HFFc6 (cell line): ENCODE measurements around the gene PIK3C2G. TPM values are rescaled to one million over a fixed set of nuclear protein-coding genes. Genes with fewer than 3 reads are reported as not detected.

Source experiments
- DNase-seq: peaks from one replicate; pipeline ENCODE4 v3.0.0-alpha.2; 2018
- H3K27ac Mint-ChIP-seq: 2 replicates; pipeline ENCODE4 v1.8.0; 2020; ENCODE audit warnings: mild to moderate bottlenecking, mixed read lengths
- H3K27me3 Mint-ChIP-seq: 2 replicates; pipeline ENCODE4 v1.8.0; 2021; ENCODE audit warnings: mild to moderate bottlenecking, moderate library complexity, mixed read lengths; ENCODE audit not compliant: insufficient read depth
- H3K36me3 Mint-ChIP-seq: 2 replicates; pipeline ENCODE4 v1.8.0; 2021; ENCODE audit warnings: low read depth, mixed read lengths
- H3K4me1 Mint-ChIP-seq: 2 replicates; pipeline ENCODE4 v1.8.0; 2020; ENCODE audit warnings: low read depth, mixed read lengths
- H3K4me3 Mint-ChIP-seq: 2 replicates; pipeline ENCODE4 v1.8.0; 2020; ENCODE audit warnings: mild to moderate bottlenecking, moderate library complexity, mixed read lengths
- H3K9me3 Mint-ChIP-seq: 2 replicates; pipeline ENCODE4 v1.8.0; 2020; ENCODE audit warnings: mild to moderate bottlenecking, mixed read lengths
- total RNA-seq, 6 experiments: library from RNA; stranded (reverse); fragmentation: NEBNext Ultra II Directional; extraction: Animal tissue kit (Norgen Biotek cat#: 25700); gene quantifications; 2 replicates in 1 of 6; 3 replicates in 5 of 6; pipeline ENCODE4 v1.2.3, GENCODE V29; 2021
- TF ChIP-seq, protein P1 (sequence below): fragments of 200-600 bp; sonication (generic); IDR thresholded peaks from 2 replicates; pipeline ENCODE4 v1.5.0; 2021; ENCODE audit warnings: antibody characterized with exemption, mild to moderate bottlenecking

PIK3C2G gene
- total RNA-seq, 6 experiments from 2014 or later, result not detected

DNA sequence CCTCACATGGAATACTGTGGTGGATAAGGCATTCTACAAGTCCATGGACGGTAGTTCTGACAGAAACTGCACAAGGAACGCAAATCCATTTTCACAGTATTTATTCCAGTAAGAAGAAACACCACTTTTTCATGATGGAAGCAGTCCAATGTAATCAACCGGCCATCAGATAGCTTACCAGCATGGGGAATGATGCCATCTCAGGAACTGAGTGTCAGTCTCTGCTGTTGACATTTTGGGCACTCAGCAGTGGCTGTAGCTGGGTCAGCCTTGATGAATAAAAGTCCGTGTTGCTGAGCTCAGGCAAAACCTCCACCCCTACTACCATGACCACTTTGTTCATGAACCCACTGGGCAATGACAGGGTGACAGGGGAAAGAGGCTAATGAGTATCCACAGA is 373.1 kb downstream of the PIK3C2G start:
- Mint-ChIP-seq H3K4me1 (peaks cover 9% of the 10 kb centered on the region; the same call in 1 of the 2 replicates), H3K4me3 (no peak overlapping the region), H3K27me3 (peaks cover 2% of the 10 kb centered on the region; the same call in 1 of the 2 replicates), H3K27ac (no peak overlapping the region), H3K36me3 (no peaks in the 10 kb centered on the region), H3K9me3 (no peaks in the 10 kb centered on the region)
- TF ChIP-seq, protein P1, sequence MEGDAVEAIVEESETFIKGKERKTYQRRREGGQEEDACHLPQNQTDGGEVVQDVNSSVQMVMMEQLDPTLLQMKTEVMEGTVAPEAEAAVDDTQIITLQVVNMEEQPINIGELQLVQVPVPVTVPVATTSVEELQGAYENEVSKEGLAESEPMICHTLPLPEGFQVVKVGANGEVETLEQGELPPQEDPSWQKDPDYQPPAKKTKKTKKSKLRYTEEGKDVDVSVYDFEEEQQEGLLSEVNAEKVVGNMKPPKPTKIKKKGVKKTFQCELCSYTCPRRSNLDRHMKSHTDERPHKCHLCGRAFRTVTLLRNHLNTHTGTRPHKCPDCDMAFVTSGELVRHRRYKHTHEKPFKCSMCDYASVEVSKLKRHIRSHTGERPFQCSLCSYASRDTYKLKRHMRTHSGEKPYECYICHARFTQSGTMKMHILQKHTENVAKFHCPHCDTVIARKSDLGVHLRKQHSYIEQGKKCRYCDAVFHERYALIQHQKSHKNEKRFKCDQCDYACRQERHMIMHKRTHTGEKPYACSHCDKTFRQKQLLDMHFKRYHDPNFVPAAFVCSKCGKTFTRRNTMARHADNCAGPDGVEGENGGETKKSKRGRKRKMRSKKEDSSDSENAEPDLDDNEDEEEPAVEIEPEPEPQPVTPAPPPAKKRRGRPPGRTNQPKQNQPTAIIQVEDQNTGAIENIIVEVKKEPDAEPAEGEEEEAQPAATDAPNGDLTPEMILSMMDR, result no peak
- DNase-seq, result no peak

DNA sequence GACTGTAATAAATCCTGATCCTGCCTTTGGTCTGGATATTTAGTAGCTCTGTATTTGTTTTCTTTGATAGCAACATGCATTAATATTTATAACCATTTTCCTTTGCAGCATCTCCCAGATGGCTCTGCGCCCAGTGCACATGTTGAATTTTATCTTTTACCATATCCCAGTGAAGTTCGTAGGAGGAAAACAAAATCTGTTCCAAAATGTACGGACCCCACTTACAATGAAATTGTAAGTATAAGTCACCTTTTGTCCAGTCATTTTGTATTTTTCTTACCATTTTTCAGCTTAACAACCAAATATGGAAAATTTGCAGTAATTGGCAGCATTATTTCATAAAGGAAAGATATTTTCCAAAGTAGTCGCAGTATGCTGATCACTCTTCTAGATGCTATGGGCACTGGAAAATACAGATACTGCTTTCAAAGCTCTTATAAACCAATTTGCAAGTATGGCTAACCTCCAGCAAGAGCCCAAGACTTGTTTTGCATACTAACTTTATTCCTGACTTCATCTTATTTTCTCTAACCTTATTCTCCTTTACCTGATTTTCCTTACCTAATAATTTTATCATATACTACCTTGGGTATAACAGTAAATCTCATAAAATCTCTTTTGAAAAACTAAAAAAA is 379.1 kb downstream of the PIK3C2G start:
- TF ChIP-seq, protein P1, result no peak
- Mint-ChIP-seq H3K4me1 (peaks cover 8% of the 10 kb centered on the region), H3K27me3 (no peaks in the 10 kb centered on the region), H3K36me3 (no peaks in the 10 kb centered on the region), H3K9me3 (no peaks in the 10 kb centered on the region), H3K27ac (no peak overlapping the region), H3K4me3 (no peak overlapping the region)
- no peak for DNase-seq

DNA sequence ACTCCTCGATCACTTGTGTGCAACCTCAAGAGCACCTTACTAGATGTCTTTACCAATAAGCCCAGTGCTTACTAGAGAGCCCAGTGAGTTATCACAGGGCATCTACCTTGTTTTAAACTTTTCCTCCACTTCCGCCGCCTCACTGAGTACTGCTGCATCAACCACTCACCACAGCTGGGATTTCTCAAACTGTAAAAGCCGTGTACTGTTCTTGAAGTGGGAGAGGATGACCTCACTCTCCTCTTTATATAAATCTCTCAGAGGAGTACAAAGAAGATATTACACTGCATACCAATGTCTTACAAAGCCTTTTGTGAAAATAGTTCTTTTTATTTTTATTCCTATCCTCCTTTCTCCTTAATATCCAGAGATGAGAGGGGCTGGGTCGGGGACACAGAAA is 382.4 kb downstream of the PIK3C2G start:
- no peaks in the 10 kb centered on the region for H3K9me3 Mint-ChIP-seq
- H3K4me1 Mint-ChIP-seq, result peaks cover 8% of the 10 kb centered on the region
- no peaks in the 10 kb centered on the region for H3K27me3 Mint-ChIP-seq
- TF ChIP-seq, protein P1, result no peak
- no peaks in the 10 kb centered on the region for H3K36me3 Mint-ChIP-seq
- no peak overlapping the region for H3K27ac Mint-ChIP-seq
- no peak for DNase-seq
- H3K4me3 Mint-ChIP-seq, result no peak overlapping the region

DNA sequence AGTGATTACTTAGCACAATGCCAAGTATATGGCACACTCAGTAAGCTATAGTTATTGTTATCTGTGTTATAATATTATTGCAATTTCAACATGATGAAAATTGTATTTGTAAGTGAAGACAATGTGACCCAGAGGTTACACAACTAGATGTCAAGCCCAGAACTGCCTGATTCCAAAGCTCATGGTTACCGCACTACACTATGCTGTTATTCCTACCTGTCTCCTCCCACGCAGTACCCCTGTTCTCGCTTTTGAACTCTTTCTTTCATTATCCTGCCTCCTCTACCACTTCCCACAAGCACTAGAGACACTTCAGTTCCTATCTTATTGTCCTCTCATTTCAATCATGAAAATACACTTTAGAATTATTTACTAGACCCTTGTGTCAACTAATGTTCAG is 383.2 kb downstream of the PIK3C2G start:
- DNase-seq, result no peak
- Mint-ChIP-seq H3K27me3 (peaks cover under 1% of the 10 kb centered on the region; the same call in 1 of the 2 replicates), H3K27ac (no peak overlapping the region), H3K36me3 (no peaks in the 10 kb centered on the region), H3K9me3 (no peaks in the 10 kb centered on the region), H3K4me3 (no peak overlapping the region), H3K4me1 (peaks cover 8% of the 10 kb centered on the region)
- TF ChIP-seq, protein P1, result no peak

DNA sequence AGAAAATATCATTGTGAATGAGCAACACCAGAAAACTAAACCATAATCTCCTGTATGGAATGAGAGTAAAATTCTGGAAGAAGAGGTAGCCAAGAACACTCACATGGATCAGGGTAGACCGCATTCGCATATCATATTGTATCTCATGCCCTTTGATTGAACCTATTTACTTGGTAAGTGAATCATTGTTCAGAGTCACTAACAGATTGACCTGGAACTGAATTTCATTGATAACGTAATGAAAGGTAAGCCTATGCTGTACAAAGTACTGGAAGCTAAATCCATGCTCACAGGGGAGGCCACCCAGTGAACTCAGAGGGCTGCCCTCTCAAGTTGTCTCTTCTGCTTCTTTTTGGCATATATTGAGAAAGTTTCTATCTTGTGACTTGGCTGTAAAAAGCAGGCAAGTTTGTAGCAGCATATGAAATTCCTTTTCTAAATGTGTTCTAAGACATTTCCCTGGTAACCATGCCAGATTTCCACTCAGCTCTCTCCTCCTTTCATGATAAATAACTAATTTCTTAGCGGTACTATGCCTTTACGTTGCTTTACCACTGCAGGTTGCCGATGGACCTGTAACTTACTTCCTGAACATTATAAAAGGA is 385.1 kb downstream of the PIK3C2G start:
- TF ChIP-seq, protein P1, result no peak
- no peaks in the 10 kb centered on the region for H3K36me3 Mint-ChIP-seq
- no peak for DNase-seq
- H3K27me3 Mint-ChIP-seq, result peaks cover 6% of the 10 kb centered on the region; the same call in 1 of the 2 replicates
- no peaks in the 10 kb centered on the region for H3K9me3 Mint-ChIP-seq
- H3K4me3 Mint-ChIP-seq, result no peak overlapping the region
- no peak overlapping the region for H3K27ac Mint-ChIP-seq
- H3K4me1 Mint-ChIP-seq, result peaks cover 8% of the 10 kb centered on the region
